ENCODE measurements around the gene ZBTB24. TPM values are rescaled to one million over a fixed set of nuclear protein-coding genes. Genes with fewer than 3 reads are reported as not detected.

ZBTB24 gene
- total and polyA plus RNA-seq, 2 of the 13 experiments (the other 11 are each of a cell fraction or from before 2014, with no cell fraction given), result 1.5 to 6.2 TPM

- no peak for TF ChIP-seq ZNF275 (CRISPR knock-in tag; IDR thresholded peaks at IDR 0.05; ENCODE audit: borderline replicate concordance)
- TF ChIP-seq MATR3 (CRISPR knock-in tag; IDR thresholded peaks at IDR 0.05), result no peak
- no peak for TF ChIP-seq FOXO4 (CRISPR knock-in tag; conservative IDR thresholded peaks at IDR 0.05)
- TF ChIP-seq TMF1 (CRISPR knock-in tag; IDR thresholded peaks at IDR 0.05; ENCODE audit: low read depth), result no peak; the same call in 1 of the 2 replicates
- TF ChIP-seq ZNF234 (CRISPR knock-in tag; conservative IDR thresholded peaks at IDR 0.05), result no peak
- TF ChIP-seq TCF7L2 (IDR thresholded peaks at IDR 0.05; ENCODE audit: low read depth, low read length), result no peak
- TF ChIP-seq ZHX1 (CRISPR knock-in tag; IDR thresholded peaks at IDR 0.05; ENCODE audit: low read depth), result no peak
- TF ChIP-seq, protein P1, sequence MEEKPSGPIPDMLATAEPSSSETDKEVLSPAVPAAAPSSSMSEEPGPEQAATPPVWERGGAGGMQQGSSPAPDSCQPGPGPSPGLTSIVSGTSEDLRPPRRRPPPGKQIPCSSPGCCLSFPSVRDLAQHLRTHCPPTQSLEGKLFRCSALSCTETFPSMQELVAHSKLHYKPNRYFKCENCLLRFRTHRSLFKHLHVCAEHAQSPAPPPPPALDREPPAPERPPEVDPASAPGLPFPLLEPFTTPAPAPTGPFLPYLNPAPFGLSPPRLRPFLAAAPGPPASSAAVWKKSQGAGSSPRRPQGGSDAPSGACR (CRISPR knock-in tag; IDR thresholded peaks at IDR 0.05), result no peak; the same call in 1 of the 2 replicates
- no peak for TF ChIP-seq SRF (IDR thresholded peaks at IDR 0.05; ENCODE audit: low read depth, low read length)
- TF ChIP-seq KAT7 (CRISPR knock-in tag; IDR thresholded peaks at IDR 0.05; ENCODE audit: borderline replicate concordance), result no peak; the same call in 1 of the 2 replicates
- TF ChIP-seq ZNF503 (CRISPR knock-in tag; IDR thresholded peaks at IDR 0.05), result no peak
- no peak; the same call in 1 of the 2 replicates for TF ChIP-seq PAXIP1 (CRISPR knock-in tag; conservative IDR thresholded peaks at IDR 0.05)
- TF ChIP-seq ATF4 (CRISPR knock-in tag; IDR thresholded peaks at IDR 0.05), result no peak
Observed at GRCh38 chr6:109441069-109441816, 41.8 kb downstream of the ZBTB24 start (continued).
